Lower leg skin (tissue), 3 donors: ENCODE data around the gene GUCY1A1.

ENCODE experiments used
- POLR2A ChIP-seq, 2 donors: fragments of 450-650 bp; IDR thresholded peaks; one replicate each; pipeline ENCODE4 v1.6.1; 2016 to 2017; ENCODE audit warnings: antibody characterized with exemption in 2 of 2, mild to moderate bottlenecking in 1 of 2, moderate library complexity in 1 of 2
- TF ChIP-seq, protein P1 (sequence below), 3 donors: fragments of 450-650 bp; IDR thresholded peaks; one replicate each; pipeline ENCODE4 v1.5.1; 2016; ENCODE audit warnings: antibody characterized with exemption in 3 of 3, mild to moderate bottlenecking in 3 of 3, moderate library complexity in 2 of 3

DNA sequence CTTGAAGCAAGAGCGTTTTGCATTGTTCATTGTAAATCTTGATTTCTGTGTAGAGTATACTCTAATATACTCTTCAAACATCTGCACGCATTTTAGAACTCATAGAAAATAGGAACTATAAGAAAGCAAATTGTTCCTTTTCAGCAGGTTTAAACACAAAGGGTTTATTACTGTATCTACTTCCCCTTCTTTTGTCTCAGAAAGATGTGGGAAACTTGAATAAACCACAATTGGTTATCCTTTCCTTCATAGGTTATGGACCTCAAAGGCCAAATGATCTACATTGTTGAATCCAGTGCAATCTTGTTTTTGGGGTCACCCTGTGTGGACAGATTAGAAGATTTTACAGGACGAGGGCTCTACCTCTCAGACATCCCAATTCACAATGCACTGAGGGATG, 46.2 kb downstream of the GUCY1A1 start:
- TF ChIP-seq, protein P1, sequence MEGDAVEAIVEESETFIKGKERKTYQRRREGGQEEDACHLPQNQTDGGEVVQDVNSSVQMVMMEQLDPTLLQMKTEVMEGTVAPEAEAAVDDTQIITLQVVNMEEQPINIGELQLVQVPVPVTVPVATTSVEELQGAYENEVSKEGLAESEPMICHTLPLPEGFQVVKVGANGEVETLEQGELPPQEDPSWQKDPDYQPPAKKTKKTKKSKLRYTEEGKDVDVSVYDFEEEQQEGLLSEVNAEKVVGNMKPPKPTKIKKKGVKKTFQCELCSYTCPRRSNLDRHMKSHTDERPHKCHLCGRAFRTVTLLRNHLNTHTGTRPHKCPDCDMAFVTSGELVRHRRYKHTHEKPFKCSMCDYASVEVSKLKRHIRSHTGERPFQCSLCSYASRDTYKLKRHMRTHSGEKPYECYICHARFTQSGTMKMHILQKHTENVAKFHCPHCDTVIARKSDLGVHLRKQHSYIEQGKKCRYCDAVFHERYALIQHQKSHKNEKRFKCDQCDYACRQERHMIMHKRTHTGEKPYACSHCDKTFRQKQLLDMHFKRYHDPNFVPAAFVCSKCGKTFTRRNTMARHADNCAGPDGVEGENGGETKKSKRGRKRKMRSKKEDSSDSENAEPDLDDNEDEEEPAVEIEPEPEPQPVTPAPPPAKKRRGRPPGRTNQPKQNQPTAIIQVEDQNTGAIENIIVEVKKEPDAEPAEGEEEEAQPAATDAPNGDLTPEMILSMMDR (IDR thresholded peaks at IDR 0.05): no peak
- no peak for TF ChIP-seq POLR2A (IDR thresholded peaks at IDR 0.05)
